H1 (cell line): ENCODE results near the gene STAG1. TPM values are rescaled to one million over a fixed set of nuclear protein-coding genes. Genes with fewer than 3 reads are reported as not detected.

Experiments used
- CTCF ChIA-PET: fragments of 300-600 bp; sonication (Branson Sonifier 250); formaldehyde crosslinking; loops from one replicate; lab custom pipeline; 2021; ENCODE audit not compliant: partially characterized antibody; lab: Charles Lee
- POLR2A ChIA-PET: fragments of 300-600 bp; sonication (Branson Sonifier 250); formaldehyde crosslinking; loops from one replicate; lab custom pipeline; 2021; ENCODE audit warnings: inconsistent platforms; ENCODE audit not compliant: partially characterized antibody; lab: Charles Lee
- DNase-seq, 2 experiments: peaks; one replicate each; pipeline versions ENCODE4 v3.0.0 to v3.0.0-alpha.2; 2010 to 2022; ENCODE audit warnings: low spot score in 2 of 2, low read depth in 1 of 2, mixed read lengths in 1 of 2
- FAIRE-seq: peaks from 2 replicates; lab custom pipeline; 2011; peaks lifted over from hg19 to GRCh38; lab: Jason Lieb, UNC
- H2AFZ ChIP-seq: 2 replicates; pipeline ENCODE4 v1.8.1; 2012; ENCODE audit warnings: low read length, inconsistent platforms
- H2AK5ac ChIP-seq: 2 replicates; pipeline ENCODE4 v1.6.1; 2013; ENCODE audit warnings: low read depth, low read length
- H2BK120ac ChIP-seq: replicated peaks from 2 replicates; pipeline ENCODE3; 2013; ENCODE audit warnings: low read depth, low read length, inconsistent platforms
- H2BK12ac ChIP-seq: 2 replicates; pipeline ENCODE4 v1.6.1; 2013; ENCODE audit warnings: low read depth, low read length
- H2BK15ac ChIP-seq: 2 replicates; pipeline ENCODE4 v1.6.1; 2013; ENCODE audit warnings: low read length
- H2BK20ac ChIP-seq: 2 replicates; pipeline ENCODE4 v1.6.1; 2013; ENCODE audit warnings: low read length
- H2BK5ac ChIP-seq: 2 replicates; pipeline ENCODE4 v1.6.1; 2013; ENCODE audit warnings: low read depth, low read length
- H3K14ac ChIP-seq: 2 replicates; pipeline ENCODE4 v1.6.1; 2013; ENCODE audit warnings: inconsistent platforms; ENCODE audit not compliant: insufficient read length
- H3K18ac ChIP-seq: 2 replicates; pipeline ENCODE4 v1.6.1; 2013; ENCODE audit warnings: low read length; ENCODE audit errors: extremely low read depth
- H3K23ac ChIP-seq: 2 replicates; pipeline ENCODE4 v1.6.1; 2013; ENCODE audit warnings: inconsistent platforms; ENCODE audit not compliant: insufficient read length
- H3K23me2 ChIP-seq: 2 replicates; pipeline ENCODE4 v1.6.1; 2013; ENCODE audit warnings: low read depth, low read length
- H3K27ac ChIP-seq: 2 replicates; pipeline ENCODE4 v1.6.1; 2011; ENCODE audit warnings: low read depth, low read length, inconsistent platforms
- H3K27me3 ChIP-seq, 4 experiments: replicated peaks in 1 of 4; 1 replicate in 1 of 4; 2 replicates in 3 of 4; pipeline versions ENCODE4 v1.6.1 to v1.8.1; 2011 to 2013; ENCODE audit warnings: low read length in 3 of 4, mild to moderate bottlenecking in 3 of 4, inconsistent platforms in 2 of 4, mixed read lengths in 2 of 4, moderate library complexity in 1 of 4; ENCODE audit not compliant: control insufficient read depth in 3 of 4, insufficient read depth in 3 of 4; ENCODE audit errors: extremely low read depth in 1 of 4
- H3K36me3 ChIP-seq, 4 experiments: 2 replicates each; pipeline versions ENCODE4 v1.6.1 to v1.8.1; 2011 to 2013; ENCODE audit warnings: mild to moderate bottlenecking in 4 of 4, low read length in 3 of 4, moderate library complexity in 2 of 4, control low read depth in 1 of 4, inconsistent platforms in 1 of 4; ENCODE audit not compliant: insufficient read depth in 4 of 4, control insufficient read depth in 2 of 4
- H3K4ac ChIP-seq: replicated peaks from 2 replicates; pipeline ENCODE3; 2013; ENCODE audit warnings: low read length, low read depth, mixed read lengths, inconsistent platforms; ENCODE audit not compliant: insufficient read length
- H3K4me1 ChIP-seq, 4 experiments: replicated peaks in 1 of 4; 1 replicate in 1 of 4; 2 replicates in 3 of 4; pipeline versions ENCODE4 v1.6.1 to v1.8.1; 2011 to 2013; ENCODE audit warnings: low read length in 3 of 4, inconsistent platforms in 2 of 4, mixed read lengths in 1 of 4; ENCODE audit not compliant: insufficient read depth in 4 of 4, control insufficient read depth in 3 of 4
- H3K4me2 ChIP-seq, 2 experiments: 2 replicates each; pipeline versions ENCODE4 v1.6.1 to v1.8.1; 2011 to 2013; ENCODE audit warnings: low read depth in 2 of 2, low read length in 2 of 2, control low read depth in 1 of 2, inconsistent platforms in 1 of 2, mild to moderate bottlenecking in 1 of 2; ENCODE audit not compliant: insufficient read depth in 1 of 2
- H3K4me3 ChIP-seq, 4 experiments: fragments of 200-600, 300-600 bp in 1 of 4; sonication (generic), shearing (Covaris generic), sonication (Bioruptor Twin) in 1 of 4; 2 replicates each; pipeline versions ENCODE4 v1.5.1 to v1.8.1; 2011 to 2016; ENCODE audit warnings: low read length in 4 of 4, low read depth in 3 of 4, control low read depth in 2 of 4, inconsistent platforms in 2 of 4, mild to moderate bottlenecking in 2 of 4, mixed read lengths in 1 of 4, moderate library complexity in 1 of 4; ENCODE audit not compliant: insufficient read depth in 2 of 4; ENCODE audit errors: extremely low read depth in 1 of 4
- H3K56ac ChIP-seq: replicated peaks from 2 replicates; pipeline ENCODE3; 2013; ENCODE audit warnings: low read depth, mild to moderate bottlenecking, mixed read lengths, low read length, inconsistent platforms; ENCODE audit not compliant: insufficient read length
- H3K79me1 ChIP-seq: 2 replicates; pipeline ENCODE4 v1.6.1; 2013; ENCODE audit warnings: low read depth, low read length, control low read depth
- H3K79me2 ChIP-seq, 2 experiments: 2 replicates each; pipeline versions ENCODE4 v1.6.1 to v1.8.1; 2012 to 2013; ENCODE audit warnings: low read length in 2 of 2, mild to moderate bottlenecking in 2 of 2, inconsistent platforms in 1 of 2; ENCODE audit not compliant: insufficient read depth in 2 of 2, control insufficient read depth in 1 of 2
- H3K9ac ChIP-seq, 4 experiments: replicated peaks in 1 of 4; 1 replicate in 1 of 4; 2 replicates in 3 of 4; pipeline versions ENCODE4 v1.6.1 to v1.8.1; 2011 to 2013; ENCODE audit warnings: low read depth in 3 of 4, low read length in 3 of 4, control low read depth in 2 of 4, mild to moderate bottlenecking in 2 of 4, moderate library complexity in 2 of 4, inconsistent platforms in 1 of 4; ENCODE audit errors: extremely low read depth in 1 of 4
- H3K9me3 ChIP-seq, 2 experiments: 2 replicates each; pipeline versions ENCODE4 v1.6.1 to v1.8.1; 2012 to 2013; ENCODE audit warnings: mild to moderate bottlenecking in 2 of 2, moderate library complexity in 2 of 2, control low read depth in 1 of 2, inconsistent platforms in 1 of 2, low read depth in 1 of 2, low read length in 1 of 2, mixed read lengths in 1 of 2; ENCODE audit not compliant: insufficient read depth in 2 of 2
- H4K20me1 ChIP-seq, 2 experiments: replicated peaks in 1 of 2; 2 replicates each; pipeline versions ENCODE3 to v1.8.1; 2011 to 2013; ENCODE audit warnings: inconsistent platforms in 2 of 2, low read length in 2 of 2, mild to moderate bottlenecking in 1 of 2; ENCODE audit not compliant: insufficient read depth in 2 of 2, control insufficient read depth in 1 of 2
- H4K5ac ChIP-seq: 2 replicates; pipeline ENCODE4 v1.6.1; 2013; ENCODE audit warnings: low read length, low read depth, mixed read lengths, inconsistent platforms; ENCODE audit not compliant: insufficient read length
- H4K8ac ChIP-seq: 2 replicates; pipeline ENCODE4 v1.8.0; 2013; ENCODE audit warnings: mild to moderate bottlenecking, moderate library complexity, low read length, inconsistent platforms; ENCODE audit not compliant: insufficient read depth; ENCODE audit errors: extremely low read depth
- H4K91ac ChIP-seq: replicated peaks from 2 replicates; pipeline ENCODE3; 2013; ENCODE audit warnings: low read length, mixed read lengths, inconsistent platforms; ENCODE audit not compliant: insufficient read length
- CBX5 ChIP-seq: fragments of 300-800, 300-1000 bp; sonication (generic); IDR thresholded peaks from 2 replicates; pipeline ENCODE4 v1.7.1; 2016; ENCODE audit warnings: antibody characterized with exemption, low read length, low read depth
- GTF2F1 ChIP-seq: IDR thresholded peaks from 2 replicates; pipeline ENCODE4 v1.6.1; 2012; ENCODE audit warnings: low read depth, low read length, improper control_type of control experiment, borderline replicate concordance
- HDAC2 ChIP-seq, 2 experiments: fragments of 300-600 bp in 1 of 2; sonication (generic) in 1 of 2; IDR thresholded peaks; 2 replicates each; pipeline ENCODE4 v1.6.1; 2011 to 2012; ENCODE audit warnings: low read depth in 2 of 2, low read length in 2 of 2, mild to moderate bottlenecking in 2 of 2, moderate library complexity in 2 of 2, borderline replicate concordance in 1 of 2, inconsistent platforms in 1 of 2
- polyA plus RNA-seq, 7 experiments: library from polyadenylated mRNA; depleted of rRNA in 3 of 7; stranded (reverse) in 5 of 7; unstranded in 2 of 7; fragments of >200 nt in 5 of 7; fragments of 200-250 nt in 2 of 7; gene quantifications; 1 replicate in 5 of 7; 2 replicates in 1 of 7; 4 replicates in 1 of 7; pipeline versions ENCODE4 v1.2.1 to v1.2.3, GENCODE V29; 2011 to 2013; ENCODE audit warnings: missing spikeins in 2 of 7, mixed read lengths in 2 of 7
- total RNA-seq: library from RNA; stranded (reverse); fragmentation: NEBNext Ultra II Directional; extraction: Animal tissue kit (Norgen Biotek cat#: 25700); gene quantifications from 2 replicates; pipeline ENCODE4 v1.2.1, GENCODE V29; 2021

The STAG1 gene
- total and polyA plus RNA-seq, 2 of the 8 experiments (the other 6 are each of a cell fraction or from before 2014, with no cell fraction given), result 4.6 to 23.4 TPM

DNA sequence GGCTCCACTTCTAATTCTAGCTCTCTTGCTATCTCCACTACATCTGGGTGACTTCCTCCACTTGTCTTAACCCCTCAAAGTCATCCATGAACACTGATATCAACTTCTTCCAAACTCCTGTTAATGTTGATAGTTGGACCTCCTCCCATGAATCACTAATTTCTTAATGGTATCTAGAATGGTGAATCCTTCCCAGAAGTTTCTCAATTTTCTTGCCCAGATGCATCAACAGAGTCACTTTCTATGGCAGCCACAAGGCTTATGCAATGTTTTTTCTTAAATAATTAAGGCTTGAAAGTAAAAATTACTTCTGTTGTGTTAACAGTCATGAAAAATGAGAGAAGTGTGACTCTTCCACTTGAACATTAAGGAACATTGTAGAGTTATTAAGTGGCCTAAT lies 337.7 kb downstream of the STAG1 start:
- Histone ChIP-seq H3K9me3 (no peaks in the 10 kb centered on the region), H3K56ac (no peak overlapping the region), H3K4ac (no peak overlapping the region), H3K79me2 (no peaks in the 10 kb centered on the region), H3K79me1 (no peaks in the 10 kb centered on the region), H2BK5ac (no peak overlapping the region), H3K4me2 (no peak overlapping the region), H2BK20ac (no peak overlapping the region), H3K4me3 (no peak overlapping the region), H3K23ac (no peak overlapping the region), H2BK120ac (no peak overlapping the region), H2BK15ac (no peak overlapping the region), H4K8ac (no peak overlapping the region), H3K4me1 (no peaks in the 10 kb centered on the region), H2AFZ (no peak overlapping the region), H3K36me3 (no peaks in the 10 kb centered on the region; a peak in 1 of 8 replicates), H4K91ac (no peak overlapping the region), H3K27me3 (no peaks in the 10 kb centered on the region), H3K23me2 (no peaks in the 10 kb centered on the region), H4K5ac (no peak overlapping the region), H3K14ac (no peak overlapping the region), H3K27ac (no peak overlapping the region), H2BK12ac (no peak overlapping the region), H3K18ac (no peak overlapping the region), H4K20me1 (no peaks in the 10 kb centered on the region), H2AK5ac (no peak overlapping the region), H3K9ac (no peak overlapping the region)
- DNase-seq (no peak), FAIRE-seq (no peak)
- TF ChIP-seq GTF2F1, result no peak
- TF ChIP-seq HDAC2 (IDR thresholded peaks at IDR 0.05; ENCODE audit: borderline replicate concordance in 1 of 2, low read depth in 2 of 2, low read length in 2 of 2), result no peak
- TF ChIP-seq CBX5, result no peak
- CTCF ChIA-PET, result no interaction called here
- POLR2A ChIA-PET, result no interaction called here
